Thymus (tissue), 11 donors: ENCODE results near the gene DAZAP1. TPM values are rescaled to one million over a fixed set of nuclear protein-coding genes. Genes with fewer than 3 reads are reported as not detected.
A peak's percentile ranks its signal among the peaks of the same experiment; 100 is the strongest.

ENCODE experiments used
- DNase-seq, 9 donors: peaks; one replicate each; pipeline ENCODE4 v3.0.0-alpha.2; 2013; ENCODE audit warnings: low spot score in 9 of 9, low read depth in 6 of 9, missing footprints in 1 of 9
- H3K27ac ChIP-seq, 2 donors: one replicate each; pipeline ENCODE4 v1.5.1; 2013; ENCODE audit warnings: control low read depth in 1 of 2, low read depth in 1 of 2, low read length in 1 of 2, mild to moderate bottlenecking in 1 of 2, moderate library complexity in 1 of 2
- H3K27me3 ChIP-seq, 2 donors: one replicate each; pipeline ENCODE4 v1.5.1; 2013; ENCODE audit warnings: low read length in 1 of 2; ENCODE audit not compliant: control insufficient read depth in 2 of 2, insufficient read depth in 1 of 2
- H3K36me3 ChIP-seq, 2 donors: one replicate each; pipeline ENCODE4 v1.5.1; 2013; ENCODE audit warnings: low read length in 1 of 2, mild to moderate bottlenecking in 1 of 2, moderate library complexity in 1 of 2; ENCODE audit not compliant: control insufficient read depth in 2 of 2, insufficient read depth in 2 of 2
- H3K4me1 ChIP-seq, 2 donors: one replicate each; pipeline ENCODE4 v1.5.1; 2013; ENCODE audit warnings: low read length in 2 of 2; ENCODE audit not compliant: control insufficient read depth in 2 of 2, insufficient read depth in 2 of 2
- H3K4me3 ChIP-seq, 2 donors: one replicate each; pipeline ENCODE4 v1.5.1; 2013; ENCODE audit warnings: low read length in 2 of 2, control low read depth in 1 of 2, mild to moderate bottlenecking in 1 of 2
- H3K9me3 ChIP-seq, 2 donors: one replicate each; pipeline ENCODE4 v1.5.1; 2013; ENCODE audit warnings: low read length in 1 of 2, mild to moderate bottlenecking in 1 of 2; ENCODE audit not compliant: control insufficient read depth in 2 of 2, insufficient read depth in 1 of 2
- WGBS: extraction: QIAGEN DNeasy Blood & Tissue Kit; methylation state at CpG from one replicate; pipeline ENCODE4 v1.1.7; 2013; 5-methylcytosine and 5-hydroxymethylcytosine counted together
- polyA plus RNA-seq: library from polyadenylated mRNA; stranded (reverse); fragments of 200-250 nt; gene quantifications from one replicate; pipeline ENCODE4 v1.2.3, GENCODE V29; 2013
- total RNA-seq: library from RNA; stranded (reverse); fragments of 120-200 nt; gene quantifications from one replicate; pipeline ENCODE4 v1.2.4, GENCODE V29; 2013
- donor health status: healthy.

The DAZAP1 gene
- total and polyA plus RNA-seq, 2 donors: 67.8 to 112 TPM

DNA sequence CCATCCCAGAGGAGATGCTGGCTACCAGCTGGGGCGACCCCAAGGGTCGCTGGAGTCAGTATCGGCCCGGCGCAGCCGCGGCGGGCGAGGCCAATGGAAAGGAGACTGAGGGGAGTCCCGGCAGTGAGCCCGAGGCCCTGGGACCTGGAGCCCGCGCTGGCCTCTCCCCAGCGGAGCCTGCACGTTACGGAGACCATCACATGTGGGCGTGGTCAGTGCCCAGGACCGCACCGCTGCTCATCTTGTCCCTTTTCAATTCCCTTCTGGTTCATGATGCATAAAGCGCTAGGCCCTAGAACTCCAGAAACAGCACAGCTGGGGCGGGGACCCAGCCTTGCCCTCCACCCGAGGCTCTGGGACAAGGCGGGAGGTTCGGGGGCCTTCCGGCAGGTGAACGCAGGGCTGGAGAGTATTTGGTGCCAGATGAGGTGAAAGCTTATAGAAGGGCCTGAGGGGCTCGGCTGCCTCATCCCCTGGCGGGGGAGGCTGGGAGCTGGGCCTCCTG lies 63.7 kb downstream of the DAZAP1 start:
- no peak for DNase-seq
- H3K27me3 ChIP-seq: peaks cover 74 to 75% of the 10 kb centered on the region in 2 donors
- H3K4me3 ChIP-seq: peak overlapping the region in 1 of 2 donors; percentile 47
- no peak overlapping the region for H3K27ac ChIP-seq
- H3K9me3 ChIP-seq: peaks cover 0 to 9% of the 10 kb centered on the region in 2 donors
- peaks cover 18 to 20% of the 10 kb centered on the region in 2 donors for H3K4me1 ChIP-seq
- H3K36me3 ChIP-seq: peaks cover 5 to 18% of the 10 kb centered on the region in 2 donors
- 12% methylated on average over 28 of the region's 28 CpGs for WGBS

DNA sequence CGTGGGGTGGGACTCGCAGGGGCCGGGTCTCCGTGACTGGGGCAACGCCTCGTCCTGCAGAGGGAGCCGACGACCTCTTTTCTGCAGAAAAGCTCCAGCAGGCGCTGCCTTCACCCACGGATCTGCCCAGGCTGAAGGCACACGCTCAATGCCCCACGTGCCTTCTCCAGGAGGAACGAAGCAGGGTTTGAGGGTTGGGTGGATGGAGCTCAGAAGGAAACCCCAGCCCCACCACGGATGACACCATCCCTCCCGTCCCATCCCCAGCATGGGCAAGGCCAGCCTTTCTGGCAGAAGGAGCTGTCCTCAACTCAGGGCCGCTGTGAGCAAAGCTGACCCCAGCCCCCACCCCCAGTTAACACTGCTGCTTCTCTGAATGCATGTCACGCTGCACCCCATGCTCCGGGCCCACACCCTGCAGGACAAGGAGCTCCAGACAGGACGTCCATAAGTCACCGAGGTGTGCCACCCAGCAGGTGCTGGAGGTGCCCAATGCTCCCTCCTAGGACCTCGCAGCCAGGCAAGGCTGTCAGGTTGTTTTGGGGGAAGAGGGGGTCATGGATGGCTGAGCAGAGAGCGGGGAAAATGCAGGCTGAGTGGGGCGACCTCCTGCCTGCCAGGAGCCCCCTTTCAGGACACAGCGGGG lies 64.3 kb downstream of the DAZAP1 start:
- H3K9me3 ChIP-seq: peaks cover 0 to 9% of the 10 kb centered on the region in 2 donors
- 27% methylated on average over 24 of the region's 24 CpGs for WGBS
- no peak overlapping the region for H3K27ac ChIP-seq
- peaks cover 10 to 22% of the 10 kb centered on the region in 2 donors for H3K36me3 ChIP-seq
- peaks cover 68 to 70% of the 10 kb centered on the region in 2 donors for H3K27me3 ChIP-seq
- peaks cover 18 to 20% of the 10 kb centered on the region in 2 donors for H3K4me1 ChIP-seq
- DNase-seq: no peak
- H3K4me3 ChIP-seq: no peak overlapping the region

DNA sequence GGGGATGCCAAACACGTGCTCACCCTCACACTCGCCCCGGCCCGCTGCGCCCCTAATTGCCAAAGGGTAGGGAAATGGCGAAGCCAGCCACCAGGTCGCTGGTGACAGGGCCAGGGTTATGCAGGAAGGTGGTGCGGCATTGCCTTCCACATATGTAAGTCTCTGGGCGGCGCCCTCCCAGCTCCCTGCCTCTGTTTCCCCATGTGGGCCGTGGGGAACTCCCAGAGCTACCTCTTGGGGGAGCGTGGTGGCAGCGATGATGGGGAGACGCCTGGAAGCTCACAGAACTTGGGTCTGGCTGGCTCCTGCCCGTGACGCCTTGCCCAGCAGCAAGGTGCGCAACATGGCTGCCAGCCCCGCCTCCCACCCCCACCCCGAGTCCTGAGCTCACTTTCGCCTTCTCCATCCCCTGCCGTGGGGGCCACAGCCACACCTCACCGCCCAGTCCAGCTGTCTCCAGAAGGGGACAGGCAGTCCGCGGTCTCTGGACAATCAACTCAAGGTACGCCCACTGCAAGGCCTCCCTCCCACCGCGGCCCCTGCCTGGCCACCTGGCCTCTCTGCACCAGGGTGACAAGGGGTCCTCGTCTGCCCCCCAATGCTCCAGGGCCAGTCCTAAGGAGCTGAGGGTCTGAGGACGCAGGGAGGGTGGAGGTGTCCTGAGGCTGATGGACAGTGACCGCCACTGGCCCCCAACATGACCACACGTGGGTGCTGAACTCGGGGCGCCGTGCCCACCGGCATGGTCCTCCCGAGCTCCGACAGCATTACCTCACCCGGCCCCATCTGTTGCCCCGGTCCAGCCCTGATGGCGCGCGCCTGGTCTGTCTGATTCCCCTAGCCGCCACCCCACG lies 65.1 kb downstream of the DAZAP1 start:
- Histone ChIP-seq H3K9me3 (peaks cover 0 to 9% of the 10 kb centered on the region in 2 donors), H3K4me3 (no peak overlapping the region), H3K36me3 (peaks cover 14 to 24% of the 10 kb centered on the region in 2 donors), H3K27me3 (peaks cover 60 to 62% of the 10 kb centered on the region in 2 donors), H3K27ac (no peak overlapping the region), H3K4me1 (peaks cover 18 to 20% of the 10 kb centered on the region in 2 donors)
- DNase-seq: no peak
- WGBS: 70% methylated on average over 44 of the region's 44 CpGs

DNA sequence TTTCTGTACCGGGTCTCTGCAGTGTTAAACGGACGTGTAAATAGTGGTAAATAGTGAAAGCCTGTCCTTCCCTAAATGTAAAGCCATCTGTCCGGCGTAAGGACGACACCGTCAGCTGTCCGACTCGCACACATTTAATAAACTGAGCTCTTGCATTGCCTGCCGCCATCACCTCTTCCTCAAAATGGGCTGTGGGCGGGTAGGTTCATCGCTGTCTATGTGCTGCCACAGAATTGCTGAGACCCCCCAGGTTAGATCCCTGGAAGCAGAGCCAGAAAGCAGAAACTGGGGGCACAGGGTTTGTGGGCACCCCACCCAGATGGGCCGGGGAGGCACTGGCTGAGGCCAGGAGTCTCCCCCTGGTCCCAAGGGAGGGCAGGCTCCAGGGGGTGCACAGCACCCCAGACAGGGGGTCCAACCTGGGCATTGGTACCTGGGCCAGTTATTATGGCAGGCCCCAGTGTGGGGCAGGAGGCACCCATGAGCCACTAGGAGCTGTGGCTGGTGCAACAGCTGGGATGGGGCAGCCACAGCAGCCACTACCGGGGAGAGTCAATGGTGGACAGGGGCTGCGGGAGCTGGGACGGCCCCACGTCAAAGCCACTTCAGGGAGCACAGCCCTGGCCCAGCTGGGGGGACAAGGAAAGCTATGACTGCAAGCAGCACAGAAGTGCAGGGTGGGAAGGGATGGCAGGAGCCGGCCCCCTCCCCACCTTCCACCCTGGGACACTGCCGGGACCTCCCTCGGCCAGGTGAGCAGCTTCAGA lies 65.9 kb downstream of the DAZAP1 start:
- Histone ChIP-seq H3K9me3 (peaks cover 0 to 9% of the 10 kb centered on the region in 2 donors), H3K4me3 (no peak overlapping the region), H3K4me1 (peaks cover 23 to 25% of the 10 kb centered on the region in 2 donors), H3K36me3 (peaks cover 16 to 24% of the 10 kb centered on the region in 2 donors), H3K27ac (no peak overlapping the region), H3K27me3 (peaks cover 52 to 54% of the 10 kb centered on the region in 2 donors)
- DNase-seq: no peak
- WGBS: 90% methylated on average over 20 of the region's 20 CpGs

DNA sequence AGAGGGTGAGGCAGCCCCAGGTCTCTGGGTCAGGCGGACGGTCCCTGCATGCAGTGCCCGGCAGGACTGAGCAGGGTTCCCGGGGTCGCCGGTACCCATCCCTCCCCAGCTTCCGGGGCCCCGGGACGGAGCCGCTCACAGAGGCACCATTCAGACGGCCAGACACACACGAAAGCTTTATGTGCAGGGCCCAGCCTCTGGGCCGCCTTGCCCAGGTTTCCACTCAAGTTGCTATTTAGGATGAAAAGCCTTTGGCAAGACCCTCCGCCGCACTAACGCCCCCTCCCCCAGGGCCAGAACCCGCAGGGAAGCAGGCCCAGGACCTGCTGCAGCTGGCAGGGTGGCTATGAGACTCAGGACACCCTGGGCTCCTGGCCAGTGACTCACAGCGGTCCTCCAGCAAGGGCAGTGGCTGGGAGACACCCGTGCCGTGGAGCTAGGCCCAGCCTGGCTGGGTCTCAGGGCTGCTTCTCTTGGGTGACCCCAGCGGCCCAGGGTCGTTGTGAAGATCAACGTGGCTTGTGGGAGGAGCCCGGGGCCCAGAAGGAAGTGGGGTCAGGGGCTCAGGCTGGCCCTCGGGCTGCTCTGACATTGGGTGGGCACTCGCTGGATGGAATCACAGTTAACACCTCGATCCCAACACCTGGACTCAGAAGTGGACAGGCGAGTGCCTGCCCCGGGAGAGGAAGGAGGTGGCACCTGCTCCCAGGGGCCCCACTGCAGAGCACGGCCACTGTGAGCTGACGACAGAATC lies 66.8 kb downstream of the DAZAP1 start:
- Histone ChIP-seq H3K9me3 (peaks cover 0 to 9% of the 10 kb centered on the region in 2 donors), H3K36me3 (peaks cover 16 to 24% of the 10 kb centered on the region in 2 donors), H3K4me3 (no peak overlapping the region), H3K27me3 (peaks cover 42 to 45% of the 10 kb centered on the region in 2 donors), H3K4me1 (peaks cover 24 to 30% of the 10 kb centered on the region in 2 donors), H3K27ac (no peak overlapping the region)
- no peak for DNase-seq
- WGBS: 94% methylated on average over 31 of the region's 31 CpGs

DNA sequence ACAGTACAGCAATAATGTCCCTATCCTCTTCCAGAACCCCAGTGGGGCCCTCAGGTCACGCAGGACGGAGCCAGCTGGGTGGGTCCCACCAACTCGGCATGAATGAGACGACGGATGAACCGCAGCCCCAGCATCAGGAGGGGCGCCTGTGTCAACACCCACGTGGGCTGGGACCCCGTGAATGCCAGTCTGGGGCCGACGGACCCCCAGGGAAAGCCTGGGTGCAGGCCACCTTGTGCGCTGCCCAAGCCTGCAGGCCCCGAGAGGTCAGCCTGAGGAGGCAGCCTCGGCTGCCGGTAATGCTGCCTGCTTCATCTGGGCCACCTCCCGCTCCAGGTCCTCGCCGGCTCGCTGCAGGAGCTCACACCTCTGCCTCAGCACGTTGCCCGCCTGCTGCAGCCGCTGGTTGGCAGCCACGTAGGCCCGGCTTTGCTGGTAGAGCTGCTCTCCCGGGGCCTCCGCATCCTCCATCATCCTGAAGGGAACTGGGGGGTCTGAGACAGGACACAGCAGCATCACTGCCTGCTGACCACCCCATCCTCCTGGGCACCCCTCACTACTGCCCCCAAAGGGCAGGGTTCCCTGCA lies 67.5 kb downstream of the DAZAP1 start:
- WGBS: 97% methylated on average over 26 of the region's 26 CpGs
- no peak overlapping the region for H3K4me3 ChIP-seq
- peaks cover 16 to 24% of the 10 kb centered on the region in 2 donors for H3K36me3 ChIP-seq
- peaks cover 36 to 41% of the 10 kb centered on the region in 2 donors for H3K27me3 ChIP-seq
- no peak for DNase-seq
- H3K9me3 ChIP-seq: peaks cover 0 to 9% of the 10 kb centered on the region in 2 donors
- no peak overlapping the region for H3K27ac ChIP-seq
- peaks cover 17 to 33% of the 10 kb centered on the region in 2 donors for H3K4me1 ChIP-seq

DNA sequence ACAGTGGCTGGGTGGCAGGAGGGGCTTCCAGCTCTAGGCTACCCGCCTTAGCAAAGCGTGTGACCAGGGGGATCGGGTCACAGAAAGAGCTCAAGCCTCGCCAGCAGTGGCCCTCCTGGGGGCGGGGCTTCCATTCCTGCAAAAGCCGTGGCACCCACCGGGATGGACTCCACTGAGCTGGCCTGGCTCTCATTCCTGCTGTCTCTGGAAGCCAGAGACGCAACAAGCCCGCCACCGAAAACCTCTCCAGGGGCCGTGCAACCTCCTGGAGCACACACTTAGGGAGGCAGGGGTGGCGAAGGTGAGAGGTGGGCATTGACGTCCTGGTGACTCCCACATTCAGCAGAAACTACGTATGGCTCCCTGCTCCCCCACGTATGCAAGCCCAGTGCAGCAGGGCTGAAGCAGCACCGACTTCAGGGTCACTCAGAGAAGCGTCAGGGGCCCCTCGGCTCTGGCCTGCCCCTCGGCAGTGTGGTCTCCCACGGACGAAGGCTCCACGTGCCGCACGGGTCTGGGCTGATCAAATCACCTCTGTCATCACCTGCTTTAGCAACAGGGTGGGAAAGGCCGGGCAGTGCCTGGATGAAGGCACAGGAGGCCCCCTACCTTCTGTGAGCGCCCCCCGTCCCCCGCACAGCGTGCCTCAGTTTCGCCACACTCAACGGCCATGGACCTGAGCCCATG lies 68.5 kb downstream of the DAZAP1 start:
- no peak for DNase-seq
- 98% methylated on average over 31 of the region's 31 CpGs for WGBS
- Histone ChIP-seq H3K9me3 (peaks cover 0 to 5% of the 10 kb centered on the region in 2 donors), H3K4me1 (peaks cover 11 to 24% of the 10 kb centered on the region in 2 donors), H3K27ac (no peak overlapping the region), H3K36me3 (peaks cover 16 to 24% of the 10 kb centered on the region in 2 donors), H3K27me3 (peaks cover 25 to 30% of the 10 kb centered on the region in 2 donors), H3K4me3 (no peak overlapping the region)
